Psoas muscle (tissue), 8 donors: Measurements from ENCODE around the gene CGREF1. TPM values are rescaled to one million over a fixed set of nuclear protein-coding genes. Genes with fewer than 3 reads are reported as not detected.

Experiments
- ATAC-seq, 4 donors: fragments of 200-7000 bp; cut with Tn5 transposase; one replicate each; pipeline ENCODE4 v1.9.1; 2020; ENCODE audit warnings: moderate library complexity in 3 of 4, mild to moderate bottlenecking in 2 of 4
- DNase-seq, 2 donors: peaks; one replicate each; pipeline ENCODE4 v3.0.0-alpha.2; 2020
- H3K27ac ChIP-seq: fragments of 200-600 bp; one replicate; pipeline ENCODE4 v1.8.0; 2022
- H3K27me3 ChIP-seq, 3 donors: fragments of 200-600 bp in 1 of 3; one replicate each; pipeline versions ENCODE4 v1.6.1 to v1.8.0; 2013 to 2022; ENCODE audit warnings: low read length in 2 of 3, mild to moderate bottlenecking in 2 of 3, moderate library complexity in 1 of 3; ENCODE audit not compliant: insufficient read depth in 3 of 3
- H3K36me3 ChIP-seq, 2 donors: fragments of 200-600 bp in 1 of 2; one replicate each; pipeline versions ENCODE4 v1.6.1 to v1.8.0; 2013 to 2022; ENCODE audit warnings: low read depth in 1 of 2, mild to moderate bottlenecking in 1 of 2, moderate library complexity in 1 of 2; ENCODE audit not compliant: insufficient read depth in 1 of 2
- H3K4me1 ChIP-seq: fragments of 200-600 bp; one replicate; pipeline ENCODE4 v1.8.0; 2022
- H3K4me3 ChIP-seq: fragments of 200-600 bp; one replicate; pipeline ENCODE4 v1.8.0; 2022; ENCODE audit warnings: mild to moderate bottlenecking
- H3K9me3 ChIP-seq: fragments of 200-600 bp; one replicate; pipeline ENCODE4 v1.8.0; 2022
- WGBS, 3 donors: extraction: QIAGEN DNeasy Blood & Tissue Kit; methylation state at CpG; one replicate each; pipeline versions ENCODE4 v1.1.6 to v1.1.7; 2013; 5-methylcytosine and 5-hydroxymethylcytosine counted together
- intact Hi-C, 2 donors: fragments of 100-400 bp; cut with DNase I; formaldehyde crosslinking; loops; one replicate each; pipeline versions ENCODE4 v1.11.0 to v1.14.2; 2022
- long read RNA-seq, 2 donors: library from polyadenylated mRNA; unstranded; transcript quantifications; one replicate each; pipeline ENCODE4 v2.0.0, GENCODE V29; 2021
- polyA plus RNA-seq, 3 donors: library from polyadenylated mRNA; stranded (reverse); fragments of 200-250 nt; gene quantifications; one replicate each; pipeline ENCODE4 v1.2.3, GENCODE V29; 2013
- total RNA-seq, 4 donors: library from RNA; stranded (reverse); fragmentation: NEBNext Ultra II Directional in 2 of 4; extraction: Animal tissue kit (Norgen Biotek cat#: 25700) in 2 of 4; gene quantifications; one replicate each; pipeline versions ENCODE4 v1.2.1 to v1.2.4, GENCODE V29; 2021 to 2023
- TF ChIP-seq, protein P1 (sequence below): fragments of 200-600 bp; IDR thresholded peaks from one replicate; pipeline ENCODE4 v1.8.0; 2022; ENCODE audit warnings: antibody characterized with exemption
- donor health status: healthy with polysubstance abuse.
- donor health status: DM: no; HTN: no; CAD: no; lungs with moderate emphysema.
- donor health status: Bipolar disorder and iron deficiency.
- donor health status: healthy.
- donor health status: DM: yes; HTN: yes; CAD: no.
- donor health status: DM: no; HTN: no; CAD: no.
- donor health status: DM: no; HTN: no; CAD: no.
- donor health status: DM: yes; HTN: yes; CAD: no.

Gene CGREF1, protein sequence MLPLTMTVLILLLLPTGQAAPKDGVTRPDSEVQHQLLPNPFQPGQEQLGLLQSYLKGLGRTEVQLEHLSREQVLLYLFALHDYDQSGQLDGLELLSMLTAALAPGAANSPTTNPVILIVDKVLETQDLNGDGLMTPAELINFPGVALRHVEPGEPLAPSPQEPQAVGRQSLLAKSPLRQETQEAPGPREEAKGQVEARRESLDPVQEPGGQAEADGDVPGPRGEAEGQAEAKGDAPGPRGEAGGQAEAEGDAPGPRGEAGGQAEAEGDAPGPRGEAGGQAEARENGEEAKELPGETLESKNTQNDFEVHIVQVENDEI
- total RNA-seq (10 to 100 TPM in 1 of 4 donors, 1 to 10 TPM in 3; 4.1 to 15.8 (median 6.1) TPM), polyA plus RNA-seq (1 to 10 TPM; 2.8 to 7.9 (median 6.6) TPM)
- long read RNA-seq, donor 1, result 0 reads
- long read RNA-seq, donor 2, partial matches to known transcripts, result 1 of 4 reads
- long read RNA-seq, donor 2, other reads (novel, unspliced or antisense), result 2 of 4 reads

DNA sequence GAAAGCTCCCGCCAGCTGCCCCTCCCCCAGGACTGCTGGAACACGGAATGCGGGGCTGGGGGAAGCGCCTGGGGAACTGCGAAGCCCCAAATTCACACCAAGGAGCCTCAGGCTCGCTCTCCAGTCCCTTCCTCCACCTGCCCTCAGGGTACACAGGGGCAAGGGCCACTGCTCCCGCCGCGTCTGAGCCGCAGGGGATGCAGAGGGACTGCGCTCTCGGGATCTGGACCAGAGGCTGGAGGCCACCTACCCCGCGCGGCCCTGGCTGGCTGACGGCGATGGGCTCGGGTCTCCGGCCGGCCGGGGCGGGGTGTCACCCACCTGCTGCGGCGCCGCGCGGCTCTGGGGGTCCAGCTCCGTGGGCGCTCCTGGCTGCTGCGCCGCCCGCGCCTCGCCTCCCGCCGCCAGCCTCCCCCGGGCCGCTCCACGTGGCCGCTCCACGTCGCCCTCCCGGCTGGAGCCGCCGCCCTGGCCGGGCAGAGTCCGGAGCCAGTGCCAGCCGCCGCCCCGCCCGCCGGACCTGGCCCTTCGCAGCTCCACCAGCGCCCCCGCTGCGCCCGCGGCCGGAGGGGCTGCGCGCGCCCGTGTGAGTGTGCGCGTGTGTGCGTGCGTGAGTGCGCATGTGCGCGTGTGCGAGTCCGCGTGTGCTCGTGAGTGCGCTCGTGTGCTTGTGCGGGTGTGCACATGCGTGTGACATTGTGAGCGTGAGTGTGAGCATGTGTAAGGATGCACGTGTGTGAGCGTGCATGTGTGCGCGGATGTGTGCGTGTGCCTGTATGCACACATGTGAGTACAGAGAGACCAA, at the start of gene CGREF1:
Gene CGREF1, minus strand, starts transcription at position 604 of the 805 bp plus-strand sequence. CDS start 14,762 bp downstream, outside the sequence.
- ATAC-seq, result peak in 3 of 4 donors; percentile 22 to 30 (median 23)
- Histone ChIP-seq H3K4me1 (peaks cover 5% of the 10 kb centered on the region), H3K27me3 (peaks cover 0 to 9% (median 0%) of the 10 kb centered on the region in 3 donors), H3K36me3 (no peaks in the 10 kb centered on the region), H3K9me3 (no peaks in the 10 kb centered on the region), H3K27ac (no peak within 1 kb of the TSS), H3K4me3 (peak within 1 kb of the TSS; percentile 67)
- DNase-seq, result no peak
- WGBS, 3 donors, result 3 to 7% (median 5%) methylated on average over 58 to 84 of the region's 84 CpGs
- intact Hi-C loops, result no loop called here
- TF ChIP-seq, protein P1, sequence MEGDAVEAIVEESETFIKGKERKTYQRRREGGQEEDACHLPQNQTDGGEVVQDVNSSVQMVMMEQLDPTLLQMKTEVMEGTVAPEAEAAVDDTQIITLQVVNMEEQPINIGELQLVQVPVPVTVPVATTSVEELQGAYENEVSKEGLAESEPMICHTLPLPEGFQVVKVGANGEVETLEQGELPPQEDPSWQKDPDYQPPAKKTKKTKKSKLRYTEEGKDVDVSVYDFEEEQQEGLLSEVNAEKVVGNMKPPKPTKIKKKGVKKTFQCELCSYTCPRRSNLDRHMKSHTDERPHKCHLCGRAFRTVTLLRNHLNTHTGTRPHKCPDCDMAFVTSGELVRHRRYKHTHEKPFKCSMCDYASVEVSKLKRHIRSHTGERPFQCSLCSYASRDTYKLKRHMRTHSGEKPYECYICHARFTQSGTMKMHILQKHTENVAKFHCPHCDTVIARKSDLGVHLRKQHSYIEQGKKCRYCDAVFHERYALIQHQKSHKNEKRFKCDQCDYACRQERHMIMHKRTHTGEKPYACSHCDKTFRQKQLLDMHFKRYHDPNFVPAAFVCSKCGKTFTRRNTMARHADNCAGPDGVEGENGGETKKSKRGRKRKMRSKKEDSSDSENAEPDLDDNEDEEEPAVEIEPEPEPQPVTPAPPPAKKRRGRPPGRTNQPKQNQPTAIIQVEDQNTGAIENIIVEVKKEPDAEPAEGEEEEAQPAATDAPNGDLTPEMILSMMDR, result no peak

DNA sequence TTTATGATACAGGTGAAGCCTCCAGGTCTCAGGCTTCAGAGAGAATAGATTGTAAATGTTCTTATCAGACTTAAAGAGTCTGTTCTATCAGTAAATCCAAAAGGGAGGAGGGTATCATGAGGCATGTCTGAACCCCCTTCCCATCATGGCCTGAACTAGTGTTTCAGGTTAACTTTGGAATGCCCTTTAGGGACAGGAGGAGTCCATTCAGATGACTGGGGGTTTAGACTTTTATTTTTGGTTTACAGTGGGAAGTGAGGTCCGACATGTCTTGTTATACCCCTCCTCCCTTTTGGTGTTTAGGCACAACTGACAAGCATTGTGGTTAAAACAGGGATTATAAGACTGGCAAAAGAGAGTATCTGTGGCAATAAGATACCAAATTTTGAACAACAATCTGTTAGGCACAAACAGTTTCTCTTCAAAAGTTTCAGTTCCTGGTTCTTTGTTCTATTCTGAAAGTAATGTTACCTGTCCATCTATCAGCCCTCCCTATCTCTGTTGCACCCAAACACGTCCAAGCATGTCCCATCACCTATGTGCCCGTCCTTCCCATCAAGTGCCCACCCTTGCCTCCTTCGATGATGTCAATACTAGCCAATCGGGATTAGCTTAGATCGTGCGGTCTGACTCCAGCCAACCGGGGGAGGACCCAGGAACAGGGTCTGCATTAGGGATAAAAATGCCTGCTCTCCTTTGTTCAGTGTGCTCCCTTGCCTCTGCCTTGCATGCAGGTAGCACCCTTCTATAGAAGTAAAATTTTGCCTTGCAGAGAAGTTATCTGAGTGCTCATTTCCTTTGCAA, 46.2 kb upstream of the CGREF1 start:
- no peak overlapping the region for H3K4me3 ChIP-seq

DNA sequence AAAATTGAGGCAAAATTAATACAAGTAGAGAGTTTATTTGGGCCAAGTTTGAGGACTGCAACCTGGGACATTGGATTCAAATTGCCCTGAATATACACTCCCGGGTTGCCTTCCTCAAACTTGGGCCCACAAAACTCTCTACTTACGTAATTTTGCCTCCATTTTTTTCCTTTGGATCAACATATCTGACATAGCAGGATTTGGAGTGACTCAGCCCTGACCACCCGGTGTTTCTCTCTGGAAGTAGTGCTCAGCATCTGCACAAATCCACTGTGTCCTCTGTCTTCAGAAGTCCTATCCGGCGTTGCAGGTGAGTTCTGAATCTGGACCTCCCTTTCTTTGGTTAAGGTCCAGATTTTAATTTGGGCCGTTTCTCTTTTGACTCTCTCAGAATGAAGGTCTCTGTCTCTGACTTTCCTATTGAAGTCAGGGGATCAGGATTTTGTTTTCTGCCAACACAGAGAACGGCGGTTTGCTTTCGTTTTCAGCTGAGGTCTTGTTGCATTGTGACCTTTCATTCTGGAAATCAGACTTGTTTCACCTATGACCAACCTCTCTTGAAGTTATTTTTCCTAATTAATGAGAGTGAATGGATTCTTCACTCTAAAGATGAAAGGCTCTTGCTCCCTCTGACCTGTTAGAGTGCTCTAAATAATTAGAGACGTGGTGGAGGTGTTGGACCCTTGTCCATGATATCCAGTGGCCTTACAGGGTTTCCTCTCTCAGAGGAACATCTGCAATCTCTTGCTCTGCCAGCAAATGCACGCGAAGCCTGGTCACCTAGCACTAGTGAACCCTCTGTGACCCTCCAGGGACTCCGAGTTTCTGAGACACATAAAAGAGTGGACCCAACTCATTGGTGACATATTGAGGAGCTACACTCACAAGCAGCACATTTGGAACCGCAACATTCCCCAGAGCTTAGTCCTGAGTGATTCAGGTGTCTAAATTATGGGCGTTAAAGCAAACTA, 43.5 kb upstream of the CGREF1 start:
- ATAC-seq (no peak), DNase-seq (no peak)
- no peaks in the 10 kb centered on the region for H3K36me3 ChIP-seq
- no peaks in the 10 kb centered on the region for H3K9me3 ChIP-seq
- no peaks in the 10 kb centered on the region for H3K4me1 ChIP-seq
- 78 to 82% (median 80%) methylated on average over 15 of the region's 15 CpGs for WGBS, 3 donors
- TF ChIP-seq, protein P1, result no peak
- intact Hi-C loops, result no loop called here
- no peak overlapping the region for H3K27ac ChIP-seq
- H3K27me3 ChIP-seq, result no peaks in the 10 kb centered on the region
- H3K4me3 ChIP-seq, result peak overlapping the region; percentile 28

More for the DNA sequence above, 46.2 kb upstream of the CGREF1 start:
- WGBS, 3 donors, result 82 to 86% (median 83%) methylated on average over 8 of the region's 8 CpGs
- ATAC-seq (no peak), DNase-seq (no peak)
- TF ChIP-seq, protein P1, result no peak
- Histone ChIP-seq H3K27ac (no peak overlapping the region), H3K27me3 (no peaks in the 10 kb centered on the region), H3K36me3 (no peaks in the 10 kb centered on the region), H3K4me1 (no peaks in the 10 kb centered on the region), H3K9me3 (no peaks in the 10 kb centered on the region)
- intact Hi-C loops, result no loop called here

DNA sequence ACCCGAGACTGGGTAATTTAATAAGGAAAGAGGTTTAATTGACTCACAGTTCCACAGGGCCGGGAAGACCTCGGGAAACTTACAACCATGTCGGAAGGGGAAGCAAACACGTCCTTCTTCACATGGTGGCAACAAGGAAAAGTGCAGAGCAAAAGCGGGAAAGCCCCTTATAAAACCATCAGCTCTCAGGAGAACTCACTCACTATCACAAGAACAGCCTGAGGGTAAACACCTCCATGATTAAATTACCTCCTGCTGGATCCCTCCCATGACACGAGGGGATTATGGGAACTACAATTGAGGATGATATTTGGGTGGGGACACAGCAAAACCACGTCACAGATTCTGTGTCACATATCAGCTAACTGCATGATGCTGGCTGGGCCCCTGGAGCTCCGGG, 41.3 kb upstream of the CGREF1 start:
- ATAC-seq (no peak), DNase-seq (no peak)
- 79 to 81% (median 79%) methylated on average over 9 of the region's 9 CpGs for WGBS, 3 donors
- Histone ChIP-seq H3K4me3 (no peak overlapping the region), H3K4me1 (no peaks in the 10 kb centered on the region), H3K9me3 (no peaks in the 10 kb centered on the region), H3K36me3 (no peaks in the 10 kb centered on the region), H3K27me3 (no peaks in the 10 kb centered on the region), H3K27ac (no peak overlapping the region)
- intact Hi-C loops, result no loop called here
- TF ChIP-seq, protein P1, result no peak
